ENCODE data around the gene CCDC121.

DNA sequence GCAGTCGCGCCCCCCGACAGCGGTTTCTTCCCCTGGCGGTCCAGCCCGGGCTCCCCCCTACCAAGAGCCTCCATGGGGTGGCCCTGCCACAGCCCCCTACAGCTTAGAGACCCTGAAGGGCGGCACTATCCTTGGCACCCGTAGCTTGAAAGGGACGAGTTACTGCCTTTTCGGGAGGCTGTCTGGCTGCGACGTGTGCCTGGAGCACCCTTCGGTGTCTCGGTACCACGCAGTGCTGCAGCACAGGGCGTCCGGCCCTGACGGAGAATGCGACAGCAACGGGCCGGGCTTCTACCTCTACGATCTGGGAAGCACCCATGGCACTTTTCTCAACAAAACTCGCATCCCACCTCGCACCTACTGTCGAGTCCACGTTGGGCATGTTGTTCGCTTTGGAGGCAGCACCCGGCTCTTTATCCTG lies 35.4 kb upstream of the CCDC121 start:
- TF ChIP-seq, protein P1, sequence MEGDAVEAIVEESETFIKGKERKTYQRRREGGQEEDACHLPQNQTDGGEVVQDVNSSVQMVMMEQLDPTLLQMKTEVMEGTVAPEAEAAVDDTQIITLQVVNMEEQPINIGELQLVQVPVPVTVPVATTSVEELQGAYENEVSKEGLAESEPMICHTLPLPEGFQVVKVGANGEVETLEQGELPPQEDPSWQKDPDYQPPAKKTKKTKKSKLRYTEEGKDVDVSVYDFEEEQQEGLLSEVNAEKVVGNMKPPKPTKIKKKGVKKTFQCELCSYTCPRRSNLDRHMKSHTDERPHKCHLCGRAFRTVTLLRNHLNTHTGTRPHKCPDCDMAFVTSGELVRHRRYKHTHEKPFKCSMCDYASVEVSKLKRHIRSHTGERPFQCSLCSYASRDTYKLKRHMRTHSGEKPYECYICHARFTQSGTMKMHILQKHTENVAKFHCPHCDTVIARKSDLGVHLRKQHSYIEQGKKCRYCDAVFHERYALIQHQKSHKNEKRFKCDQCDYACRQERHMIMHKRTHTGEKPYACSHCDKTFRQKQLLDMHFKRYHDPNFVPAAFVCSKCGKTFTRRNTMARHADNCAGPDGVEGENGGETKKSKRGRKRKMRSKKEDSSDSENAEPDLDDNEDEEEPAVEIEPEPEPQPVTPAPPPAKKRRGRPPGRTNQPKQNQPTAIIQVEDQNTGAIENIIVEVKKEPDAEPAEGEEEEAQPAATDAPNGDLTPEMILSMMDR (IDR thresholded peaks at IDR 0.05; ENCODE audit: poor library complexity): no peak
- TF ChIP-seq EZH2 (IDR thresholded peaks at IDR 0.05; ENCODE audit: borderline replicate concordance): no peak

All from hepatocyte (in vitro differentiated cells).